Loucy (cell line): Measurements from ENCODE around the gene KDR.

ENCODE experiments used
- H2AFZ ChIP-seq: fragments of 200-600 bp; sonication (generic); 2 replicates; pipeline ENCODE4 v1.6.0; 2016; ENCODE audit warnings: antibody characterized with exemption, mild to moderate bottlenecking, low read length, moderate library complexity
- H3F3A ChIP-seq: fragments of 200-600 bp; 2 replicates; pipeline ENCODE4 v1.6.0; 2016; ENCODE audit warnings: antibody characterized with exemption, low read depth, mild to moderate bottlenecking
- H3K27me3 ChIP-seq: fragments of 200-600 bp; sonication (generic); 2 replicates; pipeline ENCODE4 v1.6.1; 2014; ENCODE audit warnings: low read length, mild to moderate bottlenecking; ENCODE audit not compliant: insufficient read depth, poor library complexity, severe bottlenecking
- H3K36me3 ChIP-seq: fragments of 200-600 bp; sonication (generic); 2 replicates; pipeline ENCODE4 v1.6.1; 2016; ENCODE audit warnings: low read length; ENCODE audit not compliant: insufficient read depth
- H3K4me1 ChIP-seq: fragments of 200-600 bp; sonication (generic); 2 replicates; pipeline ENCODE4 v1.5.1; 2014; ENCODE audit warnings: low read length, mild to moderate bottlenecking; ENCODE audit not compliant: insufficient read depth, poor library complexity, severe bottlenecking
- H3K4me2 ChIP-seq: fragments of 200-600 bp; sonication (generic); 2 replicates; pipeline ENCODE4 v1.6.0; 2014; ENCODE audit warnings: antibody characterized with exemption, low read length, low read depth, mild to moderate bottlenecking; ENCODE audit not compliant: poor library complexity, severe bottlenecking
- H3K4me3 ChIP-seq: fragments of 200-600 bp; sonication (generic); 2 replicates; pipeline ENCODE4 v1.5.1; 2014; ENCODE audit warnings: low read length, mild to moderate bottlenecking, mixed read lengths; ENCODE audit not compliant: poor library complexity, severe bottlenecking
- H3K79me2 ChIP-seq: fragments of 200-600 bp; sonication (generic); 2 replicates; pipeline ENCODE4 v1.6.1; 2014; ENCODE audit warnings: low read length; ENCODE audit not compliant: insufficient read depth
- H3K9ac ChIP-seq: fragments of 200-600 bp; sonication (generic); 2 replicates; pipeline ENCODE4 v1.6.0; 2014; ENCODE audit warnings: mild to moderate bottlenecking, low read depth, low read length, moderate library complexity; ENCODE audit not compliant: poor library complexity, severe bottlenecking
- H3K9me2 ChIP-seq: fragments of 200-600 bp; sonication (generic); replicated peaks from 2 replicates; pipeline ENCODE4 v1.6.1; 2016; ENCODE audit warnings: low read depth, low read length, mixed read lengths
- H3K9me3 ChIP-seq: fragments of 200-600 bp; sonication (generic); 2 replicates; pipeline ENCODE4 v1.6.1; 2014; ENCODE audit warnings: mild to moderate bottlenecking, antibody characterized with exemption, low read length, low read depth; ENCODE audit not compliant: insufficient read depth
- H4K20me1 ChIP-seq: fragments of 200-600 bp; sonication (generic); 2 replicates; pipeline ENCODE4 v1.6.0; 2014; ENCODE audit warnings: antibody characterized with exemption, low read length, mild to moderate bottlenecking; ENCODE audit not compliant: insufficient read depth, poor library complexity, severe bottlenecking
- EZH2phosphoT487 ChIP-seq: fragments of 200-600 bp; IDR thresholded peaks from 2 replicates; pipeline ENCODE4 v1.6.1; 2018; ENCODE audit warnings: antibody characterized with exemption, mild to moderate bottlenecking, moderate library complexity, borderline replicate concordance
- TF ChIP-seq, protein P1 (sequence below): fragments of 200-600 bp; sonication (generic); conservative IDR thresholded peaks from 2 replicates; pipeline ENCODE4 v1.5.1; 2014; ENCODE audit warnings: mild to moderate bottlenecking, antibody characterized with exemption, low read length

KDR gene

DNA sequence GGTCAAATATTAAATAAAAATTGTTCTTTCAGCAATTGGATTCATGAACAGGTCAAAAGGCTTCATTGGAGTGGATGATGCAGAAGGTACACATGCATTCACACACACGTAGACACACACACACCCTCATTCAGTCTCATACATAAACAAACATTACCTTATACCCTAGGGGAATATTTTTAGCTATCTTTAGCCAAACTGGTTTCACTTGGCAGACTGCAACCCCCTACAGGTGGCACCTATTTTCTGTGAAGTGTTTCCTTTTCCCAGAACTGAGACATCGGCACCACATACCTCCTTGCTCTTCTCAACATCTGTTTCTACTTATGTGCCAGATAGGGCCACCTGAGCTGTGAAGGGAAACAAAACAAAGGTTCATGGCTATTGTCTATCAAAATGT, 18.5 kb upstream of the KDR start:
- Histone ChIP-seq H3K27me3 (no peaks in the 10 kb centered on the region), H3F3A (no peaks in the 10 kb centered on the region), H3K79me2 (no peaks in the 10 kb centered on the region), H3K4me1 (no peaks in the 10 kb centered on the region), H3K36me3 (no peaks in the 10 kb centered on the region), H3K9me2 (no peaks in the 10 kb centered on the region), H2AFZ (no peak overlapping the region), H3K9me3 (no peaks in the 10 kb centered on the region), H4K20me1 (no peaks in the 10 kb centered on the region), H3K4me2 (no peak overlapping the region), H3K9ac (no peak overlapping the region), H3K4me3 (no peak overlapping the region)
- no peak for TF ChIP-seq EZH2phosphoT487
- TF ChIP-seq, protein P1, sequence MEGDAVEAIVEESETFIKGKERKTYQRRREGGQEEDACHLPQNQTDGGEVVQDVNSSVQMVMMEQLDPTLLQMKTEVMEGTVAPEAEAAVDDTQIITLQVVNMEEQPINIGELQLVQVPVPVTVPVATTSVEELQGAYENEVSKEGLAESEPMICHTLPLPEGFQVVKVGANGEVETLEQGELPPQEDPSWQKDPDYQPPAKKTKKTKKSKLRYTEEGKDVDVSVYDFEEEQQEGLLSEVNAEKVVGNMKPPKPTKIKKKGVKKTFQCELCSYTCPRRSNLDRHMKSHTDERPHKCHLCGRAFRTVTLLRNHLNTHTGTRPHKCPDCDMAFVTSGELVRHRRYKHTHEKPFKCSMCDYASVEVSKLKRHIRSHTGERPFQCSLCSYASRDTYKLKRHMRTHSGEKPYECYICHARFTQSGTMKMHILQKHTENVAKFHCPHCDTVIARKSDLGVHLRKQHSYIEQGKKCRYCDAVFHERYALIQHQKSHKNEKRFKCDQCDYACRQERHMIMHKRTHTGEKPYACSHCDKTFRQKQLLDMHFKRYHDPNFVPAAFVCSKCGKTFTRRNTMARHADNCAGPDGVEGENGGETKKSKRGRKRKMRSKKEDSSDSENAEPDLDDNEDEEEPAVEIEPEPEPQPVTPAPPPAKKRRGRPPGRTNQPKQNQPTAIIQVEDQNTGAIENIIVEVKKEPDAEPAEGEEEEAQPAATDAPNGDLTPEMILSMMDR, result no peak

DNA sequence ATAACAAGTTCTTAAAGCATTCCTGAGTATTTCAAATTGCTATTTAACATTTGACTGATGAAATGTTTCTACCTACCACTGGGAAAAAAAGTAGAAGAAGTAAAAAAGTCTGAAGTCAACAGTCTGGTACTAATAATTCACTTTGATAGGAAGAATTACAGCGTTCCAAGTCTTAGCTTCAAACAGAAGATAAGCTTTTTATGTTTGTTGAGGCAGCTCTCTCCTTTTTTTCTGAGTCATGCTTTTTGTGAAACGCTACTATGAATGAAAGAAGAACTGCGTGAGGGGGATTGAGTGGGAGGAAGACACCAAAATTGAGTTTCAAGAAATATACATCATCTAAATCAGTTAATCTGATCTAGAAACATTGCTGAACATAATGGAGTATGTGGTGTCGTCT, 13.0 kb upstream of the KDR start:
- Histone ChIP-seq H3K9me2 (no peaks in the 10 kb centered on the region), H3K79me2 (no peaks in the 10 kb centered on the region), H3K4me2 (no peak overlapping the region), H3K9me3 (no peaks in the 10 kb centered on the region), H4K20me1 (no peaks in the 10 kb centered on the region), H3K36me3 (no peaks in the 10 kb centered on the region), H3K4me1 (no peaks in the 10 kb centered on the region), H2AFZ (no peak overlapping the region), H3K4me3 (no peak overlapping the region), H3F3A (no peaks in the 10 kb centered on the region), H3K9ac (no peak overlapping the region), H3K27me3 (no peaks in the 10 kb centered on the region)
- TF ChIP-seq, protein P1, result no peak
- no peak for TF ChIP-seq EZH2phosphoT487

DNA sequence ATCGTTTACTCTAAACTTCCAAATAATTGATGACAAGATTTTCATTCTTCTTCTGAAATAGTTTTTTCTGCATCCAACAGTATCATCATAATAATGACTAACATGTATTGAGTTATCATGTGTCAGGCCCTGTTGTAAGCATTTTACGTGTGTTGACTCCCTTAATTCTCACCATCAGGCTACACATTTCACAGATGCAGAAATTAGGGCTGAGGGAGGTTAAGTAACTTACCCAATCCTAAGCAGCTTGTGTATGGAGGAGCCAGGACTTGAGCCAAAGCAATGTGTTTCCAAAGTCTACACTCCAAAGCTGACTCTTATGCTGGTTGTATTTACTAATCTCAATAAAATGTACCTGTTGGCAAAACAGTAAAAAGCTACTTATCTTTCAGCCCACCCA, 11.2 kb upstream of the KDR start:
- Histone ChIP-seq H3K9me2 (no peaks in the 10 kb centered on the region), H3K9ac (no peak overlapping the region), H2AFZ (no peak overlapping the region), H3K4me1 (no peaks in the 10 kb centered on the region), H3K36me3 (no peaks in the 10 kb centered on the region), H3K9me3 (no peaks in the 10 kb centered on the region), H3K79me2 (no peaks in the 10 kb centered on the region), H3K4me2 (no peak overlapping the region), H3F3A (no peaks in the 10 kb centered on the region), H3K4me3 (no peak overlapping the region), H4K20me1 (no peaks in the 10 kb centered on the region), H3K27me3 (no peaks in the 10 kb centered on the region)
- no peak for TF ChIP-seq EZH2phosphoT487
- TF ChIP-seq, protein P1, result no peak
